Neural cell (in vitro differentiated cells): Measurements from ENCODE around the gene ADGB.

Experiments used
- CTCF ChIP-seq: fragments of 450-650 bp; IDR thresholded peaks from 2 replicates; pipeline ENCODE4 v1.5.1; 2014; ENCODE audit warnings: antibody characterized with exemption, mild to moderate bottlenecking, moderate library complexity; ENCODE audit not compliant: poor library complexity, severe bottlenecking
- EP300 ChIP-seq: fragments of 450-650 bp; conservative IDR thresholded peaks from 2 replicates; pipeline ENCODE4 v1.6.1; 2014; ENCODE audit warnings: antibody characterized with exemption, mild to moderate bottlenecking, moderate library complexity; ENCODE audit not compliant: poor library complexity, severe bottlenecking
- EZH2 ChIP-seq: fragments of 200-600, 300-800 bp; shearing (Covaris generic), sonication (generic); IDR thresholded peaks from 2 replicates; pipeline ENCODE4 v1.6.1; 2014; ENCODE audit warnings: antibody characterized with exemption, low read length, borderline replicate concordance, mild to moderate bottlenecking; ENCODE audit not compliant: insufficient read depth, poor library complexity, severe bottlenecking
- MXI1 ChIP-seq: fragments of 450-650 bp; conservative IDR thresholded peaks from 2 replicates; pipeline ENCODE4 v1.6.1; 2014; ENCODE audit warnings: antibody characterized with exemption, mild to moderate bottlenecking; ENCODE audit not compliant: poor library complexity, severe bottlenecking
- POLR2AphosphoS5 ChIP-seq: IDR thresholded peaks from 2 replicates; pipeline ENCODE4 v1.6.1; 2012
- RAD21 ChIP-seq: fragments of 450-650 bp; conservative IDR thresholded peaks from 2 replicates; pipeline ENCODE4 v1.6.1; 2014; ENCODE audit warnings: antibody characterized with exemption, mild to moderate bottlenecking, moderate library complexity
- REST ChIP-seq: IDR thresholded peaks from 2 replicates; pipeline ENCODE4 v1.6.1; 2012; ENCODE audit warnings: borderline replicate concordance
- SMC3 ChIP-seq: fragments of 450-650 bp; conservative IDR thresholded peaks from 2 replicates; pipeline ENCODE4 v1.6.1; 2014; ENCODE audit warnings: antibody characterized with exemption, mild to moderate bottlenecking, moderate library complexity; ENCODE audit not compliant: poor library complexity
- TAF1 ChIP-seq: IDR thresholded peaks from 2 replicates; pipeline ENCODE4 v1.6.1; 2012; ENCODE audit warnings: low read depth

- TF ChIP-seq CTCF (no peak), POLR2AphosphoS5 (no peak), EZH2 (no peak), REST (no peak), EP300 (no peak), RAD21 (no peak), TAF1 (no peak), MXI1 (no peak), SMC3 (no peak)
Observed at GRCh38 chr6:146560607-146561006, 38.2 kb upstream of the ADGB start.
